ENCODE measurements around the gene POU3F1.

Gene POU3F1

DNA sequence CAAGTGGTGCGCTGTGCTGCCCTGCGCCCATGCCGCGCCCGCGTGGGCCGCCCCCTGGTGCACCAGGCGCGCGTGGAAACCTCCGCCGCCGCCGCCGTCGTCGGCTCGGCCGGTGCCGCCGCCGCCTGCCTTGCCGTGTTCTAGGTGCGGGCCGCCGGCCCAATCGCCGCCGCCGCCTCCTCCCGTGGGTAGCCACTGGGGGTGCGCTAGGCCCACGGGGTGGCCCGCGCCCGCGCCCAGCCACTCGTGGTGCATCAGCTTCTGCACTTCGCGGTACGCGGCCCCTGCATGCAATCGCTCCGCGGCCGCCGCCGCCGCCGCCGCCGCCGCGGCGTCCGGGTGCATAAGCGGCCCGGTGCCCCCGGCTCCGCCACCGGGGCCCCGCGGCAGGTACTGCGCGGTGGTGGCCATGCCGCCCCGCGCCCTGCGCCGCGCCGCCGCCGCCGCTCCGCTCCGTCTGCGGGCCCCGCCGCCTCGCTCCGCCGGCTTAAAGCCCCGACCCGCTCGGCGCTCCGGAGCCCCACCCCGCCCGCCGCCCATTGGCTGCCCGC is at the start of gene POU3F1:
POU3F1 (minus strand) TSS at position 461 of the 551 bp plus-strand sequence; CDS start at position 411, 50 bp downstream.
- Histone ChIP-seq H3K27me3 (ENCODE audit: low read depth, low read length) (peaks cover 51% of the 10 kb centered on the region), H3K4me3 (ENCODE audit: low read depth in 1 of 2, low read length in 2 of 2) (peak within 1 kb of the TSS; percentile 42 to 79)

GRCh38 chr1:38095454-38095931 is 48.9 kb upstream of the POU3F1 start:
- Histone ChIP-seq H3K9me3 (ENCODE audit: control insufficient read depth in 1 of 2, low read length in 2 of 2) (no peaks in the 10 kb centered on the region), H3K27me3 (ENCODE audit: low read depth, low read length) (peaks cover 5% of the 10 kb centered on the region), H3K4me3 (ENCODE audit: low read depth in 1 of 2, low read length in 2 of 2) (no peak overlapping the region), H3K36me3 (ENCODE audit: control insufficient read depth in 1 of 2, insufficient read depth in 2 of 2, low read length in 2 of 2) (no peaks in the 10 kb centered on the region), H3K4me1 (ENCODE audit: control insufficient read depth in 1 of 2, insufficient read depth in 2 of 2, low read length in 2 of 2) (no peaks in the 10 kb centered on the region), H3K27ac (ENCODE audit: low read length) (no peak overlapping the region)

More for the DNA sequence above, at the start of gene POU3F1:
- Histone ChIP-seq H3K36me3 (ENCODE audit: control insufficient read depth in 1 of 2, insufficient read depth in 2 of 2, low read length in 2 of 2) (no peaks in the 10 kb centered on the region), H3K9me3 (ENCODE audit: control insufficient read depth in 1 of 2, low read length in 2 of 2) (no peaks in the 10 kb centered on the region), H3K4me1 (ENCODE audit: control insufficient read depth in 1 of 2, insufficient read depth in 2 of 2, low read length in 2 of 2) (peaks cover 4 to 28% of the 10 kb centered on the region in 2 donors), H3K27ac (ENCODE audit: low read length) (no peak within 1 kb of the TSS)

DNA sequence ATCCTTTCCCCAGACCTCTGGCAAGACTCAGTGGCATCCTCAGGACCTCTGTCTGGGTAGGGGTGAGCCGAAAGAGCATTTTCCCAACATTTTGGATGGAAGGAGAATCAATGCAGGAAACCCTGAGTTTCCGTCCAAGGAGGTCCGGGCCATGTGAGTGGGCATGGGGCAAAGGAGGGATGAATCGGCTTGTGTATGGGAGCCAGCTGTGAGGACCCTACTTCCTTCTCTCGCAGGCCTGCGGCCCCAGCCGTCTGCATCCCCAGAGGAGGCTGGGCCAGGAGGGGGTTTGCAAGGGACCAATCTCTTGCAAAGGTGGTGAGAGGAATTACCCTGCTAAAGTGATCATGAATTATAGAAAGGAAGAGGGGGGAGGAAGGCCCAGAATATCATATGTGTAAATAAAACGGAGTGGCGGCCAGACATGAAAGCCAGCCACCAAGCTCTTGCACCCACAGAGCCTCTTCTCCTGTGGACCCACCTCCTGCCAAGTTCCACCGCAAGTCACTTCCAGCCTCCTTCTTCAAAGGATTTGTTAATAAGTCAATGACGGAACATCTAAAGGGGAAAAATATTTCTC is 48.2 kb upstream of the POU3F1 start:
- H3K9me3 ChIP-seq (ENCODE audit: control insufficient read depth in 1 of 2, low read length in 2 of 2): no peaks in the 10 kb centered on the region
- H3K4me3 ChIP-seq (ENCODE audit: low read depth in 1 of 2, low read length in 2 of 2): no peak overlapping the region
- no peaks in the 10 kb centered on the region for H3K36me3 ChIP-seq (ENCODE audit: control insufficient read depth in 1 of 2, insufficient read depth in 2 of 2, low read length in 2 of 2)
- H3K27ac ChIP-seq (ENCODE audit: low read length): no peak overlapping the region
- peaks cover 5% of the 10 kb centered on the region for H3K27me3 ChIP-seq (ENCODE audit: low read depth, low read length)
- no peaks in the 10 kb centered on the region for H3K4me1 ChIP-seq (ENCODE audit: control insufficient read depth in 1 of 2, insufficient read depth in 2 of 2, low read length in 2 of 2)

GRCh38 chr1:38093569-38094520 is 47.3 kb upstream of the POU3F1 start:
- Histone ChIP-seq H3K36me3 (ENCODE audit: control insufficient read depth in 1 of 2, insufficient read depth in 2 of 2, low read length in 2 of 2) (no peaks in the 10 kb centered on the region), H3K27ac (ENCODE audit: low read length) (no peak overlapping the region), H3K9me3 (ENCODE audit: control insufficient read depth in 1 of 2, low read length in 2 of 2) (no peaks in the 10 kb centered on the region), H3K27me3 (ENCODE audit: low read depth, low read length) (peaks cover 5% of the 10 kb centered on the region), H3K4me1 (ENCODE audit: control insufficient read depth in 1 of 2, insufficient read depth in 2 of 2, low read length in 2 of 2) (no peaks in the 10 kb centered on the region), H3K4me3 (ENCODE audit: low read depth in 1 of 2, low read length in 2 of 2) (no peak overlapping the region)

DNA sequence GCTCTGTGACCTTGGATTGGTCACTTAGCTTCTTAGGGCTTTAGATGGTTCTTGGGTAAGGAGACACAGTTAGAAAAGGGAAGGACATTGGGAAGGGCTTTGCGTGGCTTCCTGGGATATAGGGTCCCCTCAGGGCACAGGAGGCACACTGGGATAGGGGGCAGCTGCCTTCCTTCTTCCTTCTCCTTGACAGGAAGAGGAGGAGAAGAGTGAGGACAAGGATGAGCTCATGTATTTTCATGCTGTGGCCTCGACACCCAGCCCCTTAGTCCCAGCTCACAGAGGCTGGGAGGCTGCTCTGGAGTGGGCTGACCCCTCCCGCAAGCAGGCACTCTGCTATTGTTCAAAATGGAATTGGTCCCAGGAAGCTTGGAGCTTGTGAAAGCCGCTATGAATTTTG is 45.7 kb upstream of the POU3F1 start:
- H3K27me3 ChIP-seq (ENCODE audit: low read depth, low read length): peaks cover 5% of the 10 kb centered on the region

GRCh38 chr1:38090796-38091195 is 44.2 kb upstream of the POU3F1 start:
- Histone ChIP-seq H3K4me3 (ENCODE audit: low read depth in 1 of 2, low read length in 2 of 2) (no peak overlapping the region), H3K36me3 (ENCODE audit: control insufficient read depth in 1 of 2, insufficient read depth in 2 of 2, low read length in 2 of 2) (no peaks in the 10 kb centered on the region), H3K27me3 (ENCODE audit: low read depth, low read length) (peaks cover 5% of the 10 kb centered on the region), H3K27ac (ENCODE audit: low read length) (no peak overlapping the region), H3K4me1 (ENCODE audit: control insufficient read depth in 1 of 2, insufficient read depth in 2 of 2, low read length in 2 of 2) (no peaks in the 10 kb centered on the region), H3K9me3 (ENCODE audit: control insufficient read depth in 1 of 2, low read length in 2 of 2) (no peaks in the 10 kb centered on the region)

More for the DNA sequence above, 45.7 kb upstream of the POU3F1 start:
- Histone ChIP-seq H3K36me3 (ENCODE audit: control insufficient read depth in 1 of 2, insufficient read depth in 2 of 2, low read length in 2 of 2) (no peaks in the 10 kb centered on the region), H3K4me3 (ENCODE audit: low read depth in 1 of 2, low read length in 2 of 2) (no peak overlapping the region), H3K27ac (ENCODE audit: low read length) (no peak overlapping the region), H3K4me1 (ENCODE audit: control insufficient read depth in 1 of 2, insufficient read depth in 2 of 2, low read length in 2 of 2) (no peaks in the 10 kb centered on the region), H3K9me3 (ENCODE audit: control insufficient read depth in 1 of 2, low read length in 2 of 2) (no peaks in the 10 kb centered on the region)

- Histone ChIP-seq H3K4me3 (ENCODE audit: low read depth in 1 of 2, low read length in 2 of 2) (no peak overlapping the region), H3K9me3 (ENCODE audit: control insufficient read depth in 1 of 2, low read length in 2 of 2) (no peaks in the 10 kb centered on the region), H3K36me3 (ENCODE audit: control insufficient read depth in 1 of 2, insufficient read depth in 2 of 2, low read length in 2 of 2) (no peaks in the 10 kb centered on the region), H3K27ac (ENCODE audit: low read length) (no peak overlapping the region), H3K27me3 (ENCODE audit: low read depth, low read length) (peaks cover 5% of the 10 kb centered on the region), H3K4me1 (ENCODE audit: control insufficient read depth in 1 of 2, insufficient read depth in 2 of 2, low read length in 2 of 2) (no peaks in the 10 kb centered on the region)
Observed at GRCh38 chr1:38089712-38090360, 43.2 kb upstream of the POU3F1 start.

DNA sequence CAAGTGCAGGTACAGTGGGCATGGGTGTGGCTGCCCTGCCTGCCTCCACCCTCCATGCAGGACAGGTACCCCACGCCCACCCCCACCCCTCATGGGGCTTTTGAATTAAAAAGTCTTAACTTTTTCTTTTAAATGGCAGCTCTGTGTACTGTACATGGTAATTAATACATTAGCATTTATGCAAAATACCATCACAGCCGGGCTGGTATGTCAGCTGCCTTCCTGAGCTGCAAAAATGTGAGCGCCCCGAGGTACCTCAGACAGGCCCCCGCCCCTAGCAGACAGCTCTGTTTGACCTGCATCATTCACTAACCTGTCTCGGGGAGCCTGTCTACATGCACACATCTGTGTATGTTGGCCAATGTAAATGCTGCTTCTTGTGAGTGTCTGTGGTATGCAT is 42.2 kb upstream of the POU3F1 start:
- H3K27me3 ChIP-seq (ENCODE audit: low read depth, low read length): peaks cover 4% of the 10 kb centered on the region
- H3K36me3 ChIP-seq (ENCODE audit: control insufficient read depth in 1 of 2, insufficient read depth in 2 of 2, low read length in 2 of 2): no peaks in the 10 kb centered on the region
- no peaks in the 10 kb centered on the region for H3K9me3 ChIP-seq (ENCODE audit: control insufficient read depth in 1 of 2, low read length in 2 of 2)
- H3K27ac ChIP-seq (ENCODE audit: low read length): no peak overlapping the region
- no peaks in the 10 kb centered on the region for H3K4me1 ChIP-seq (ENCODE audit: control insufficient read depth in 1 of 2, insufficient read depth in 2 of 2, low read length in 2 of 2)
- H3K4me3 ChIP-seq (ENCODE audit: low read depth in 1 of 2, low read length in 2 of 2): no peak overlapping the region

DNA sequence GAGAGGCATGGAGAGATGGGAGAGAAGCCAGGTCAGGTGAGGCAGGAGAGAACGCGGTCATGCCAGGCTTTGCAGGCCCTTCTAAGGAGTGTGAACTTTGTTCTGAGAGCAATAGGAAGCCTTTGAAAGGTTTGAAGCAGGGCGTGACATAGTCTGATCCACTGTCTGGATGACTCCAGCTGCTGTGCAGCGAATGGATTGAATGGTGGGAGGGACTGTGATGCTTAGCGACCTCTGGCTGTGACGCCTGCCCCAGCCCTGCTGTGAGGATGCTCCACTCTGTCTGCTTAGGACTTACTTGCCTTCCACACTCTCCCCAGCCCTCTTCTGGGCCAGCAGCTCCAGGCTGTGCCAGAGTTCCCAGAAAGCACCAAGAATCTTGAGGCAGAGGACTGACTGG is 41.8 kb upstream of the POU3F1 start:
- H3K27ac ChIP-seq (ENCODE audit: low read length): no peak overlapping the region
- H3K36me3 ChIP-seq (ENCODE audit: control insufficient read depth in 1 of 2, insufficient read depth in 2 of 2, low read length in 2 of 2): no peaks in the 10 kb centered on the region
- no peaks in the 10 kb centered on the region for H3K9me3 ChIP-seq (ENCODE audit: control insufficient read depth in 1 of 2, low read length in 2 of 2)
- H3K27me3 ChIP-seq (ENCODE audit: low read depth, low read length): peaks cover under 1% of the 10 kb centered on the region
- no peaks in the 10 kb centered on the region for H3K4me1 ChIP-seq (ENCODE audit: control insufficient read depth in 1 of 2, insufficient read depth in 2 of 2, low read length in 2 of 2)
- no peak overlapping the region for H3K4me3 ChIP-seq (ENCODE audit: low read depth in 1 of 2, low read length in 2 of 2)

DNA sequence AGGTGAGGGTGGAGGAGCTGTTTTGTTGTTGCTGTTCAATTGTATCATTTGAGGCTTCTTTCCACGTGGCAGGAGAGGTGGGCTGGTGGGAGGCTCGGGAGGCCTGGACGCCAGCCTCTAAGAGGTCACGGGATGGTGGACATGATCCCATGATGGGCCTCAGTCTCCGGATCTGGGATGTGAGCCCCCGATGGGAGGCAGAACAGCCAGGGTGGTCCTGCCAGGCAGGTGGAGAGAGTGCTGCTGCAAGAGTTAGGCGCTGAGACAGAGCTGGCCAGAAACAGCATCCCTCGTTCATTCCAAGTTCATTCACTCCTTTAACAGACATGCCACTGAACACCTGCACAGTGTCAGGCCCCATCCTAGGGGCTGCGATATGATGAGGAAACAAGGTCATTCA is 41.1 kb upstream of the POU3F1 start:
- no peak overlapping the region for H3K27ac ChIP-seq (ENCODE audit: low read length)
- H3K27me3 ChIP-seq (ENCODE audit: low read depth, low read length): no peaks in the 10 kb centered on the region
- H3K4me1 ChIP-seq (ENCODE audit: control insufficient read depth in 1 of 2, insufficient read depth in 2 of 2, low read length in 2 of 2): no peaks in the 10 kb centered on the region
- H3K9me3 ChIP-seq (ENCODE audit: control insufficient read depth in 1 of 2, low read length in 2 of 2): no peaks in the 10 kb centered on the region
- H3K36me3 ChIP-seq (ENCODE audit: control insufficient read depth in 1 of 2, insufficient read depth in 2 of 2, low read length in 2 of 2): no peaks in the 10 kb centered on the region
- H3K4me3 ChIP-seq (ENCODE audit: low read depth in 1 of 2, low read length in 2 of 2): no peak overlapping the region

Data from muscle layer of duodenum (tissue), 2 donors.